ENCODE results near the gene UBE3B.

UBE3B gene

GRCh38 chr12:109494348-109494881 lies 17.0 kb downstream of the UBE3B start:
- no peak for DNase-seq (ENCODE audit: low read depth in 2 of 2)

- no peak for DNase-seq (ENCODE audit: low read depth in 2 of 2)
Observed at GRCh38 chr12:109495012-109495411, 17.6 kb downstream of the UBE3B start.

- no peak for DNase-seq (ENCODE audit: low read depth in 2 of 2)
Observed at GRCh38 chr12:109496306-109496705, 18.9 kb downstream of the UBE3B start.

- no peak for DNase-seq (ENCODE audit: low read depth in 2 of 2)
Observed at GRCh38 chr12:109497675-109498074, 20.2 kb downstream of the UBE3B start.

- DNase-seq (ENCODE audit: low read depth in 2 of 2): no peak
Observed at GRCh38 chr12:109500406-109501185, 23.2 kb downstream of the UBE3B start.

GRCh38 chr12:109501299-109501698 lies 23.9 kb downstream of the UBE3B start:
- DNase-seq (ENCODE audit: low read depth in 2 of 2): no peak

GRCh38 chr12:109502332-109502731 lies 24.9 kb downstream of the UBE3B start:
- no peak for DNase-seq (ENCODE audit: low read depth in 2 of 2)

- no peak for DNase-seq (ENCODE audit: low read depth in 2 of 2)
Observed at GRCh38 chr12:109503611-109504010, 26.2 kb downstream of the UBE3B start.

- DNase-seq (ENCODE audit: low read depth in 2 of 2): no peak
Observed at GRCh38 chr12:109504068-109504467, 26.6 kb downstream of the UBE3B start.

GRCh38 chr12:109510196-109510595 lies 32.8 kb downstream of the UBE3B start:
- DNase-seq (ENCODE audit: low read depth in 2 of 2): no peak

GRCh38 chr12:109512608-109513007 lies 35.2 kb downstream of the UBE3B start:
- no peak for DNase-seq (ENCODE audit: low read depth in 2 of 2)

- DNase-seq (ENCODE audit: low read depth in 2 of 2): no peak
Observed at GRCh38 chr12:109513051-109513450, 35.6 kb downstream of the UBE3B start.

- DNase-seq (ENCODE audit: low read depth in 2 of 2): no peak
Observed at GRCh38 chr12:109513977-109514376, 36.5 kb downstream of the UBE3B start.

- DNase-seq (ENCODE audit: low read depth in 2 of 2): no peak
Observed at GRCh38 chr12:109517619-109518018, 40.2 kb downstream of the UBE3B start.

GRCh38 chr12:109518820-109519665 lies 41.6 kb downstream of the UBE3B start:
- DNase-seq (ENCODE audit: low read depth in 2 of 2): peak; percentile 18 to 19

- DNase-seq (ENCODE audit: low read depth in 2 of 2): no peak
Observed at GRCh38 chr12:109519787-109520186, 42.4 kb downstream of the UBE3B start.

- no peak for DNase-seq (ENCODE audit: low read depth in 2 of 2)
Observed at GRCh38 chr12:109521831-109522230, 44.4 kb downstream of the UBE3B start.

- no peak for DNase-seq (ENCODE audit: low read depth in 2 of 2)
Observed at GRCh38 chr12:109523071-109523470, 45.6 kb downstream of the UBE3B start.

- DNase-seq (ENCODE audit: low read depth in 2 of 2): no peak
Observed at GRCh38 chr12:109523504-109523903, 46.1 kb downstream of the UBE3B start.

- no peak for DNase-seq (ENCODE audit: low read depth in 2 of 2)
Observed at GRCh38 chr12:109524466-109525278, 47.2 kb downstream of the UBE3B start.

GRCh38 chr12:109525279-109525585 lies 47.8 kb downstream of the UBE3B start:
- DNase-seq (ENCODE audit: low read depth in 2 of 2): no peak

GRCh38 chr12:109527489-109528123 lies 50.2 kb downstream of the UBE3B start:
- no peak for DNase-seq (ENCODE audit: low read depth in 2 of 2)

All from stimulated activated CD8-positive, alpha-beta memory T cell treated with anti-CD3 and anti-CD28 coated beads, Interleukin-7, amount 100 ng/mL, for 1 hour (primary cell).